Psoas muscle (tissue), 8 donors: ENCODE results near the gene SLC4A3. TPM values are rescaled to one million over a fixed set of nuclear protein-coding genes. Genes with fewer than 3 reads are reported as not detected.

Experiments used
- ATAC-seq, 4 donors: fragments of 200-7000 bp; cut with Tn5 transposase; one replicate each; pipeline ENCODE4 v1.9.1; 2020; ENCODE audit warnings: moderate library complexity in 3 of 4, mild to moderate bottlenecking in 2 of 4
- DNase-seq, 2 donors: peaks; one replicate each; pipeline ENCODE4 v3.0.0-alpha.2; 2020
- H3K27ac ChIP-seq: fragments of 200-600 bp; one replicate; pipeline ENCODE4 v1.8.0; 2022
- H3K27me3 ChIP-seq, 3 donors: fragments of 200-600 bp in 1 of 3; one replicate each; pipeline versions ENCODE4 v1.6.1 to v1.8.0; 2013 to 2022; ENCODE audit warnings: low read length in 2 of 3, mild to moderate bottlenecking in 2 of 3, moderate library complexity in 1 of 3; ENCODE audit not compliant: insufficient read depth in 3 of 3
- H3K36me3 ChIP-seq, 2 donors: fragments of 200-600 bp in 1 of 2; one replicate each; pipeline versions ENCODE4 v1.6.1 to v1.8.0; 2013 to 2022; ENCODE audit warnings: low read depth in 1 of 2, mild to moderate bottlenecking in 1 of 2, moderate library complexity in 1 of 2; ENCODE audit not compliant: insufficient read depth in 1 of 2
- H3K4me1 ChIP-seq: fragments of 200-600 bp; one replicate; pipeline ENCODE4 v1.8.0; 2022
- H3K4me3 ChIP-seq: fragments of 200-600 bp; one replicate; pipeline ENCODE4 v1.8.0; 2022; ENCODE audit warnings: mild to moderate bottlenecking
- H3K9me3 ChIP-seq: fragments of 200-600 bp; one replicate; pipeline ENCODE4 v1.8.0; 2022
- CTCF ChIP-seq: fragments of 200-600 bp; IDR thresholded peaks from one replicate; pipeline ENCODE4 v1.8.0; 2022; ENCODE audit warnings: antibody characterized with exemption
- WGBS, 3 donors: extraction: QIAGEN DNeasy Blood & Tissue Kit; methylation state at CpG; one replicate each; pipeline versions ENCODE4 v1.1.6 to v1.1.7; 2013; 5-methylcytosine and 5-hydroxymethylcytosine counted together
- intact Hi-C, 2 donors: fragments of 100-400 bp; cut with DNase I; formaldehyde crosslinking; loops; one replicate each; pipeline versions ENCODE4 v1.11.0 to v1.14.2; 2022
- polyA plus RNA-seq, 3 donors: library from polyadenylated mRNA; stranded (reverse); fragments of 200-250 nt; gene quantifications; one replicate each; pipeline ENCODE4 v1.2.3, GENCODE V29; 2013
- total RNA-seq, 4 donors: library from RNA; stranded (reverse); fragmentation: NEBNext Ultra II Directional in 2 of 4; extraction: Animal tissue kit (Norgen Biotek cat#: 25700) in 2 of 4; gene quantifications; one replicate each; pipeline versions ENCODE4 v1.2.1 to v1.2.4, GENCODE V29; 2021 to 2023
- donor health status: healthy with polysubstance abuse.
- donor health status: DM: no; HTN: no; CAD: no; lungs with moderate emphysema.
- donor health status: Bipolar disorder and iron deficiency.
- donor health status: healthy.
- donor health status: DM: yes; HTN: yes; CAD: no.
- donor health status: DM: no; HTN: no; CAD: no.
- donor health status: DM: no; HTN: no; CAD: no.
- donor health status: DM: yes; HTN: yes; CAD: no.

SLC4A3 gene
- total and polyA plus RNA-seq, 7 donors, result 0.40 to 1.4 (median 0.60) TPM

GRCh38 chr2:219658874-219659273 is 31.4 kb downstream of the SLC4A3 start:
- Histone ChIP-seq H3K36me3 (no peaks in the 10 kb centered on the region), H3K4me3 (no peak overlapping the region), H3K4me1 (no peaks in the 10 kb centered on the region), H3K9me3 (no peaks in the 10 kb centered on the region), H3K27ac (no peak overlapping the region), H3K27me3 (no peaks in the 10 kb centered on the region)
- WGBS, 3 donors, result 70 to 81% (median 80%) methylated on average over 3 of the region's 3 CpGs
- DNase-seq (no peak), ATAC-seq (no peak)
- intact Hi-C loops, result no loop called here
- no peak for TF ChIP-seq CTCF

GRCh38 chr2:219661197-219661954 is 33.9 kb downstream of the SLC4A3 start:
- no peak overlapping the region for H3K4me3 ChIP-seq
- 77 to 78% (median 77%) methylated on average over 7 of the region's 7 CpGs for WGBS, 3 donors
- no peaks in the 10 kb centered on the region for H3K27me3 ChIP-seq
- H3K36me3 ChIP-seq, result no peaks in the 10 kb centered on the region
- no peak overlapping the region for H3K27ac ChIP-seq
- peaks cover 9% of the 10 kb centered on the region for H3K4me1 ChIP-seq
- ATAC-seq (no peak), DNase-seq (no peak)
- intact Hi-C loops, result no loop called here
- no peaks in the 10 kb centered on the region for H3K9me3 ChIP-seq
- no peak for TF ChIP-seq CTCF

- Histone ChIP-seq H3K9me3 (no peaks in the 10 kb centered on the region), H3K27ac (no peak overlapping the region), H3K4me1 (peaks cover 9% of the 10 kb centered on the region), H3K4me3 (no peak overlapping the region), H3K36me3 (no peaks in the 10 kb centered on the region), H3K27me3 (no peaks in the 10 kb centered on the region)
- TF ChIP-seq CTCF, result no peak
- DNase-seq (no peak), ATAC-seq (no peak)
- intact Hi-C loops, result no loop called here
- WGBS, 3 donors, result 83 to 92% (median 85%) methylated on average over 1 of the region's 1 CpG
Measured at GRCh38 chr2:219661955-219662395, 34.5 kb downstream of the SLC4A3 start.

- H3K36me3 ChIP-seq, result no peaks in the 10 kb centered on the region
- DNase-seq (no peak), ATAC-seq (no peak)
- H3K27ac ChIP-seq, result no peak overlapping the region
- H3K4me3 ChIP-seq, result no peak overlapping the region
- H3K27me3 ChIP-seq, result no peaks in the 10 kb centered on the region
- intact Hi-C loops, result no loop called here
- H3K4me1 ChIP-seq, result peaks cover 9% of the 10 kb centered on the region
- no peaks in the 10 kb centered on the region for H3K9me3 ChIP-seq
- no peak for TF ChIP-seq CTCF
Measured at GRCh38 chr2:219662566-219662965, 35.1 kb downstream of the SLC4A3 start.
